Suprapubic skin (tissue), 3 donors: ENCODE data around the gene KMT2B.

Experiments
- CTCF ChIP-seq, 2 donors: fragments of 200-600 bp in 1 of 2; fragments of 450-650 bp in 1 of 2; sonication (generic) in 1 of 2; IDR thresholded peaks; one replicate each; pipeline ENCODE4 v1.5.1; 2016 to 2019; ENCODE audit warnings: antibody characterized with exemption in 2 of 2, mild to moderate bottlenecking in 1 of 2, moderate library complexity in 1 of 2
- EP300 ChIP-seq: sonication (generic); formaldehyde crosslinking; IDR thresholded peaks from one replicate; pipeline ENCODE4 v1.6.1; 2017; ENCODE audit warnings: antibody characterized with exemption
- POLR2A ChIP-seq, 2 donors: fragments of 450-650 bp; IDR thresholded peaks; one replicate each; pipeline ENCODE4 v1.6.1; 2017; ENCODE audit warnings: antibody characterized with exemption in 2 of 2, mild to moderate bottlenecking in 2 of 2, moderate library complexity in 2 of 2

- no peak for TF ChIP-seq CTCF (IDR thresholded peaks at IDR 0.05)
- TF ChIP-seq EP300, result no peak
- TF ChIP-seq POLR2A (IDR thresholded peaks at IDR 0.05), result peak; percentile 71 to 78
Measured at GRCh38 chr19:35748106-35749020, 30.6 kb downstream of the KMT2B start, which contains the start of gene LIN37.
